Measurements from ENCODE around the gene ACOT13. TPM values are rescaled to one million over a fixed set of nuclear protein-coding genes. Genes with fewer than 3 reads are reported as not detected.

ACOT13 gene
- polyA plus RNA-seq, 3 donors = 1.7 to 20.1 (median 14.5) TPM

GRCh38 chr6:24630856-24631505, 35.9 kb upstream of the ACOT13 start:
- Histone ChIP-seq H3K79me2 (ENCODE audit: insufficient read depth, low read length) (no peaks in the 10 kb centered on the region), H3K36me3 (replicated peaks in 1 of 2; ENCODE audit: control insufficient read depth in 1 of 2, insufficient read depth in 2 of 2, low read length in 2 of 2) (no peaks in the 10 kb centered on the region), H4K20me1 (ENCODE audit: insufficient read depth, low read length) (no peaks in the 10 kb centered on the region), H3K9ac (ENCODE audit: insufficient read depth, low read length, poor library complexity, severe bottlenecking) (no peak overlapping the region), H3K4me2 (replicated peaks; ENCODE audit: extremely low read depth, low read length, poor library complexity, severe bottlenecking) (no peak overlapping the region), H3K27ac (ENCODE audit: low read depth in 1 of 2, low read length in 2 of 2) (no peak overlapping the region), H2AFZ (ENCODE audit: insufficient read depth, low read depth, low read length, poor library complexity, severe bottlenecking) (no peak overlapping the region), H3K4me1 (ENCODE audit: control insufficient read depth in 1 of 2, insufficient read depth in 2 of 2, low read length in 2 of 2) (no peaks in the 10 kb centered on the region), H3K9me3 (replicated peaks in 1 of 2; ENCODE audit: control insufficient read depth in 1 of 2, insufficient read depth in 1 of 2, low read length in 2 of 2) (no peaks in the 10 kb centered on the region), H3K27me3 (ENCODE audit: control insufficient read depth in 2 of 2, insufficient read depth in 2 of 2, low read length in 2 of 2) (peaks cover 0 to 3% of the 10 kb centered on the region in 2 donors), H3K4me3 (replicated peaks in 1 of 3; ENCODE audit: low read depth in 2 of 3, low read length in 3 of 3) (no peak overlapping the region)
- no peaks in the 10 kb centered on the region for H3K36me3 Mint-ChIP-seq
- no peak overlapping the region for H3K4me3 Mint-ChIP-seq
- WGBS (ENCODE audit: insufficient coverage) = 85% methylated on average over 4 of the region's 5 CpGs
- intact Hi-C loops (cut with micrococcal nuclease) = no loop called here
- TF ChIP-seq, protein P1, sequence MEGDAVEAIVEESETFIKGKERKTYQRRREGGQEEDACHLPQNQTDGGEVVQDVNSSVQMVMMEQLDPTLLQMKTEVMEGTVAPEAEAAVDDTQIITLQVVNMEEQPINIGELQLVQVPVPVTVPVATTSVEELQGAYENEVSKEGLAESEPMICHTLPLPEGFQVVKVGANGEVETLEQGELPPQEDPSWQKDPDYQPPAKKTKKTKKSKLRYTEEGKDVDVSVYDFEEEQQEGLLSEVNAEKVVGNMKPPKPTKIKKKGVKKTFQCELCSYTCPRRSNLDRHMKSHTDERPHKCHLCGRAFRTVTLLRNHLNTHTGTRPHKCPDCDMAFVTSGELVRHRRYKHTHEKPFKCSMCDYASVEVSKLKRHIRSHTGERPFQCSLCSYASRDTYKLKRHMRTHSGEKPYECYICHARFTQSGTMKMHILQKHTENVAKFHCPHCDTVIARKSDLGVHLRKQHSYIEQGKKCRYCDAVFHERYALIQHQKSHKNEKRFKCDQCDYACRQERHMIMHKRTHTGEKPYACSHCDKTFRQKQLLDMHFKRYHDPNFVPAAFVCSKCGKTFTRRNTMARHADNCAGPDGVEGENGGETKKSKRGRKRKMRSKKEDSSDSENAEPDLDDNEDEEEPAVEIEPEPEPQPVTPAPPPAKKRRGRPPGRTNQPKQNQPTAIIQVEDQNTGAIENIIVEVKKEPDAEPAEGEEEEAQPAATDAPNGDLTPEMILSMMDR (IDR thresholded peaks at IDR 0.05) = no peak
- peaks cover 0 to 5% (median 0%) of the 10 kb centered on the region in 7 donors for H3K9me3 Mint-ChIP-seq
- no peak for DNase-seq
- no peaks in the 10 kb centered on the region for H3K4me1 Mint-ChIP-seq
- H3K27me3 Mint-ChIP-seq (ENCODE audit: low read depth in 3 of 3) = peaks cover 1 to 6% (median 2%) of the 10 kb centered on the region in 3 donors
- H3K27ac Mint-ChIP-seq = no peak overlapping the region

- H3K27me3 Mint-ChIP-seq (ENCODE audit: low read depth in 3 of 3) = peaks cover 1 to 6% (median 2%) of the 10 kb centered on the region in 3 donors
- peaks cover 0 to 5% (median 0%) of the 10 kb centered on the region in 7 donors for H3K9me3 Mint-ChIP-seq
- no peak for DNase-seq
- no peak overlapping the region for H3K4me3 ChIP-seq (replicated peaks in 1 of 3; ENCODE audit: low read depth in 2 of 3, low read length in 3 of 3)
- no peak overlapping the region for H2AFZ ChIP-seq (ENCODE audit: insufficient read depth, low read depth, low read length, poor library complexity, severe bottlenecking)
- H3K27ac ChIP-seq (ENCODE audit: low read depth in 1 of 2, low read length in 2 of 2) = no peak overlapping the region
- H3K4me2 ChIP-seq (replicated peaks; ENCODE audit: extremely low read depth, low read length, poor library complexity, severe bottlenecking) = no peak overlapping the region
- no peak overlapping the region for H3K4me3 Mint-ChIP-seq
- H3K9me3 ChIP-seq (replicated peaks in 1 of 2; ENCODE audit: control insufficient read depth in 1 of 2, insufficient read depth in 1 of 2, low read length in 2 of 2) = no peaks in the 10 kb centered on the region
- H4K20me1 ChIP-seq (ENCODE audit: insufficient read depth, low read length) = no peaks in the 10 kb centered on the region
- H3K27ac Mint-ChIP-seq = no peak overlapping the region
- no peaks in the 10 kb centered on the region for H3K36me3 ChIP-seq (replicated peaks in 1 of 2; ENCODE audit: control insufficient read depth in 1 of 2, insufficient read depth in 2 of 2, low read length in 2 of 2)
- H3K9ac ChIP-seq (ENCODE audit: insufficient read depth, low read length, poor library complexity, severe bottlenecking) = no peak overlapping the region
- TF ChIP-seq, protein P1 (IDR thresholded peaks at IDR 0.05) = no peak
- no peaks in the 10 kb centered on the region for H3K36me3 Mint-ChIP-seq
- WGBS (ENCODE audit: insufficient coverage) = no CpG with 5 or more reads among the region's 5 CpGs
- no peaks in the 10 kb centered on the region for H3K4me1 ChIP-seq (ENCODE audit: control insufficient read depth in 1 of 2, insufficient read depth in 2 of 2, low read length in 2 of 2)
- H3K79me2 ChIP-seq (ENCODE audit: insufficient read depth, low read length) = no peaks in the 10 kb centered on the region
- intact Hi-C loops (cut with micrococcal nuclease) = no loop called here
- H3K27me3 ChIP-seq (ENCODE audit: control insufficient read depth in 2 of 2, insufficient read depth in 2 of 2, low read length in 2 of 2) = peaks cover 0 to 3% of the 10 kb centered on the region in 2 donors
- no peaks in the 10 kb centered on the region for H3K4me1 Mint-ChIP-seq
Observed at GRCh38 chr6:24631671-24632070, 35.2 kb upstream of the ACOT13 start.

All from CD14-positive monocyte (primary cell).